Measurements from ENCODE around the gene USP34. TPM values are rescaled to one million over a fixed set of nuclear protein-coding genes. Genes with fewer than 3 reads are reported as not detected.

USP34 gene
- total RNA-seq, 2 donors from 2014 or later: 105 to 120 TPM

GRCh38 chr2:61434314-61434713 lies 36.6 kb downstream of the USP34 start:
- peaks cover 30% of the 10 kb centered on the region for H3K36me3 Mint-ChIP-seq (ENCODE audit: low read depth)
- no peak overlapping the region for H3K4me3 Mint-ChIP-seq
- no peak for DNase-seq
- Histone ChIP-seq H3K9ac (ENCODE audit: extremely low read depth, low read length, poor library complexity, severe bottlenecking) (no peak overlapping the region), H3K9me3 (ENCODE audit: control insufficient read depth, low read length) (peaks cover 26% of the 10 kb centered on the region), H3K4me3 (ENCODE audit: low read length) (no peak overlapping the region), H3K27ac (ENCODE audit: low read depth, low read length) (no peak overlapping the region), H3K36me3 (ENCODE audit: control insufficient read depth, insufficient read depth, low read length) (peaks cover 6% of the 10 kb centered on the region), H3K4me1 (ENCODE audit: control insufficient read depth, insufficient read depth, low read length) (peaks cover 3% of the 10 kb centered on the region), H3K27me3 (ENCODE audit: control insufficient read depth, insufficient read depth, low read length, poor library complexity, severe bottlenecking) (no peaks in the 10 kb centered on the region)
- H3K27me3 Mint-ChIP-seq (ENCODE audit: insufficient read depth): no peaks in the 10 kb centered on the region
- peaks cover 33% of the 10 kb centered on the region for H3K9me3 Mint-ChIP-seq
- H3K27ac Mint-ChIP-seq: peak overlapping the region; percentile 55
- peaks cover 15% of the 10 kb centered on the region for H3K4me1 Mint-ChIP-seq
- TF ChIP-seq CTCF (conservative IDR thresholded peaks at IDR 0.05): no peak

- Histone ChIP-seq H3K4me3 (ENCODE audit: low read length) (no peak overlapping the region), H3K27me3 (ENCODE audit: control insufficient read depth, insufficient read depth, low read length, poor library complexity, severe bottlenecking) (no peaks in the 10 kb centered on the region), H3K27ac (ENCODE audit: low read depth, low read length) (no peak overlapping the region), H3K4me1 (ENCODE audit: control insufficient read depth, insufficient read depth, low read length) (peaks cover 3% of the 10 kb centered on the region), H3K36me3 (ENCODE audit: control insufficient read depth, insufficient read depth, low read length) (peaks cover 6% of the 10 kb centered on the region), H3K9ac (ENCODE audit: extremely low read depth, low read length, poor library complexity, severe bottlenecking) (no peak overlapping the region), H3K9me3 (ENCODE audit: control insufficient read depth, low read length) (peaks cover 26% of the 10 kb centered on the region)
- peak; percentile 37 for TF ChIP-seq CTCF (conservative IDR thresholded peaks at IDR 0.05)
- WGBS, 2 experiments (ENCODE audit: insufficient coverage in 1 of 2, insufficient read length in 1 of 2): 88% methylated on average over 1 of the region's 1 CpG; no CpG with 5 or more reads in 1 of the 2 experiments
- Mint-ChIP-seq H3K27me3 (ENCODE audit: insufficient read depth) (no peaks in the 10 kb centered on the region), H3K4me1 (peaks cover 16% of the 10 kb centered on the region), H3K9me3 (peaks cover 31% of the 10 kb centered on the region), H3K36me3 (ENCODE audit: low read depth) (peaks cover 27% of the 10 kb centered on the region), H3K27ac (peak overlapping the region; percentile 74), H3K4me3 (no peak overlapping the region)
- no peak for DNase-seq
Measured at GRCh38 chr2:61433606-61434005, 37.3 kb downstream of the USP34 start.

GRCh38 chr2:61432990-61433389 lies 37.9 kb downstream of the USP34 start:
- H3K27ac ChIP-seq (ENCODE audit: low read depth, low read length): no peak overlapping the region
- H3K4me1 ChIP-seq (ENCODE audit: control insufficient read depth, insufficient read depth, low read length): peaks cover 3% of the 10 kb centered on the region
- no peak for DNase-seq
- Mint-ChIP-seq H3K36me3 (ENCODE audit: low read depth) (peaks cover 24% of the 10 kb centered on the region), H3K4me1 (peaks cover 20% of the 10 kb centered on the region), H3K4me3 (no peak overlapping the region), H3K27ac (no peak overlapping the region), H3K9me3 (peaks cover 28% of the 10 kb centered on the region), H3K27me3 (ENCODE audit: insufficient read depth) (no peaks in the 10 kb centered on the region)
- no peaks in the 10 kb centered on the region for H3K27me3 ChIP-seq (ENCODE audit: control insufficient read depth, insufficient read depth, low read length, poor library complexity, severe bottlenecking)
- no peak overlapping the region for H3K9ac ChIP-seq (ENCODE audit: extremely low read depth, low read length, poor library complexity, severe bottlenecking)
- WGBS, 2 experiments (ENCODE audit: insufficient coverage in 1 of 2, insufficient read length in 1 of 2): 85 to 93% methylated on average over 3 of the region's 3 CpGs
- no peak for TF ChIP-seq CTCF (conservative IDR thresholded peaks at IDR 0.05)
- H3K9me3 ChIP-seq (ENCODE audit: control insufficient read depth, low read length): peaks cover 26% of the 10 kb centered on the region
- no peak overlapping the region for H3K4me3 ChIP-seq (ENCODE audit: low read length)
- peaks cover 6% of the 10 kb centered on the region for H3K36me3 ChIP-seq (ENCODE audit: control insufficient read depth, insufficient read depth, low read length)

Measured in endodermal cell (in vitro differentiated cells).